Eye (tissue), 1 donor: ENCODE measurements around the gene MYORG.
"Not testable (repeated sequence)": the region's sequence is repeated elsewhere in the genome, so short reads cannot be mapped to it uniquely, and the experiment has no call there.

Experiments used
- DNase-seq: peaks from one replicate; pipeline ENCODE4 v3.0.0-alpha.2; 2015

The MYORG gene

GRCh38 chr9:34367751-34368410, 8.8 kb downstream of the MYORG start:
- DNase-seq, result not testable (repeated sequence)

- DNase-seq, result no peak
Observed at GRCh38 chr9:34366365-34366764, 10.3 kb downstream of the MYORG start.

- no peak for DNase-seq
Observed at GRCh38 chr9:34365282-34365681, 11.4 kb downstream of the MYORG start.

GRCh38 chr9:34363619-34364351, 12.9 kb downstream of the MYORG start:
- peak; percentile 77 for DNase-seq

GRCh38 chr9:34362614-34363214, 14.0 kb downstream of the MYORG start:
- DNase-seq, result no peak

GRCh38 chr9:34352957-34353356, 23.7 kb downstream of the MYORG start:
- not testable (repeated sequence) for DNase-seq

- DNase-seq, result not testable (repeated sequence)
Observed at GRCh38 chr9:34352122-34352652, 24.5 kb downstream of the MYORG start.

GRCh38 chr9:34349324-34349723, 27.4 kb downstream of the MYORG start:
- DNase-seq, result no peak

GRCh38 chr9:34347800-34348158, 28.9 kb downstream of the MYORG start:
- no peak for DNase-seq

GRCh38 chr9:34346873-34347799, 29.6 kb downstream of the MYORG start:
- DNase-seq, result no peak

GRCh38 chr9:34343605-34344004, 33.1 kb downstream of the MYORG start:
- DNase-seq, result no peak

GRCh38 chr9:34343090-34343489, 33.6 kb downstream of the MYORG start:
- DNase-seq, result no peak

GRCh38 chr9:34341659-34342295, 34.9 kb downstream of the MYORG start:
- no peak for DNase-seq

- no peak for DNase-seq
Observed at GRCh38 chr9:34338665-34339385, 37.9 kb downstream of the MYORG start.

GRCh38 chr9:34338079-34338478, 38.6 kb downstream of the MYORG start:
- not testable (repeated sequence) for DNase-seq

- DNase-seq, result no peak
Observed at GRCh38 chr9:34337403-34337802, 39.3 kb downstream of the MYORG start.

GRCh38 chr9:34335376-34335775, 41.3 kb downstream of the MYORG start:
- DNase-seq, result no peak

- no peak for DNase-seq
Observed at GRCh38 chr9:34334916-34335315, 41.8 kb downstream of the MYORG start.

- no peak for DNase-seq
Observed at GRCh38 chr9:34334337-34334824, 42.3 kb downstream of the MYORG start.

GRCh38 chr9:34333836-34334235, 42.9 kb downstream of the MYORG start:
- DNase-seq, result no peak
